AG08396 (cell line): Measurements from ENCODE around the gene THBS3.

Experiments
- DNase-seq: peaks from one replicate; pipeline ENCODE4 v3.0.0; 2012; ENCODE audit warnings: low spot score, mixed read lengths

THBS3 gene

GRCh38 chr1:155187456-155187891 lies 20.2 kb downstream of the THBS3 start:
- no peak for DNase-seq

DNA sequence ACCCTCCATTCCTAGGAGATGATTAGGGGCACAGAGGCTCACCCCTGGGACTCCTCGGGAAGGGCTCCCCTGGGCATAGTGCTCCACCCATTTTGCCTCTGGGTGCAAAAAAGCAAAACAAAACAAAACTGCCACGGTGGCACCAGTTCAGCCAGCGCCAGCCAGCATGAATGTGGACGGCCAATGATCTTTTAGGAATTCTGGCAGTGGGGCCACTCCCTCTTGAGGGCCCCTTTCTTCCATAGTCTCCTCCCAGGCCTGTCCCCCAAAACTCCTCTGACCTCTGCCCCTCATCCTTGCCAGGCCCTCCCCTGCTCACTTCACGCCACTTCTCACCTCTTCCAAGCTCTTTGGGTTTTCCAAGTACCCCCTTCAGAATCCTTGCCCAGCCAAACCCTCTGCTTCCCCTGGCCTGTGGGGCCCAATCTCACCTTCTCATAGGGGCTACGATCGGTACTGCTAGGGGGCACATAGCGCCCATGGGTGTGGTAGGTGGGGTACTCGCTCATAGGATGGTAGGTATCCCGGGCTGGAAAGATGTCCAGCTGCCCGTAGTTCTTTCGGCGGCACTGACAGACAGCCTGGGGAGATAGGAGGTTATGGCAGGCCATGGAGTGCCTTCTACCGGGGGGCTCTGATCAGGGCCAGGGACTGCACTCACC lies 20.8 kb downstream of the THBS3 start:
- no peak for DNase-seq

DNA sequence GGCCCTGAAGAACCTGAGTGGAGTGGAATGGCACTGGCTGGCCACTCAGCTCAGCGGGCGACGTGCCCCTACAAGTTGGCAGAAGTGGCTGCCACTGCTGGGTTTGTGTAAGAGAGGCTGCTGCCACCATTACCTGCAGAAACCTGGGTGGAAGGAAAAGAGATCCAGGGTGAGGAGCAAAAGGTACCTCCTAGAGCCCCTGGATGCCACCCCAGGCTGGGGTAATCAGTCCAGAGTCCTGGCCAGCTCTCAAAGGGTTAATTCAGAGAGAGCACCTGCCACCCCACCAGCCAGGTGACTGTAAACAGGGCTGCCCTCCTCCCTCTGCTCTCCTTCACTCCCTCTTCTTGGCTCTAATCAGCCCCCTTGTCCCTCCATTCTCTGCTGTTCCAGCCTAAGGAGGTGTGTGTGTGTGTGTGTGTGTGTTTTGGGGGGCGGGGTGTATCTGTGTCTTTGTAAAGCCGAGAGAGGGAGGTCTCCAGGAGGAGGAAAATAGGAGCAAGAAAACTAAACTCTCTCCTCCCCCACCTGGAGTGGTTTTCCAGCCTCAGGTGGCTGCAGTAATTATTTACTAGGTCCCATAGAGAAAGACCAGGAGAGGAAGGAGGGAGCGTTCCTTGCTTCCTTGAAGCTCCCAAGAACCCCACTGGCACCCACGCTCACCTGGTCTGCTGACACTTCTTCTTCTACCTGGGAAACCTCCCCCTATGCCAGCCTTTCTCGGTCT lies 21.5 kb downstream of the THBS3 start:
- DNase-seq: no peak

- no peak for DNase-seq
Observed at GRCh38 chr1:155185783-155186066, 22.0 kb downstream of the THBS3 start.

GRCh38 chr1:155184835-155185782 lies 22.6 kb downstream of the THBS3 start:
- no peak for DNase-seq

- DNase-seq: no peak
Observed at GRCh38 chr1:155184351-155184811, 23.3 kb downstream of the THBS3 start.

DNA sequence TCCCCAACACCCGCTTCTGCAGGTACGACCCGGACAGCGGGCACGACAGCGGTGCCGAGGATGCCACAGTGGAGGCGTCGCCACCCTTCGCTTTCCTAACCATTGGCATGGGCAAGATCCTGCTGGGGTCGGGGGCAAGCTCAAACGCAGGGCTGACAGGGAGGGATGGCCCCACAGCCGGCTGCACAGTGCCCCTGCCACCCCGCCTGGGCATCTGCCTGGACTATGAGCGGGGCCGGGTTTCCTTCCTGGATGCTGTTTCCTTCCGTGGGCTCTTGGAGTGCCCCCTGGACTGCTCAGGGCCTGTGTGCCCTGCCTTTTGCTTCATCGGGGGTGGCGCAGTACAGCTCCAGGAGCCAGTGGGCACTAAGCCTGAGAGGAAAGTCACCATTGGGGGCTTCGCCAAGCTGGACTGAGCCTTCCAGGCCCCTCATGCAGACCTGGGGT lies 23.9 kb downstream of the THBS3 start:
- no peak for DNase-seq

DNA sequence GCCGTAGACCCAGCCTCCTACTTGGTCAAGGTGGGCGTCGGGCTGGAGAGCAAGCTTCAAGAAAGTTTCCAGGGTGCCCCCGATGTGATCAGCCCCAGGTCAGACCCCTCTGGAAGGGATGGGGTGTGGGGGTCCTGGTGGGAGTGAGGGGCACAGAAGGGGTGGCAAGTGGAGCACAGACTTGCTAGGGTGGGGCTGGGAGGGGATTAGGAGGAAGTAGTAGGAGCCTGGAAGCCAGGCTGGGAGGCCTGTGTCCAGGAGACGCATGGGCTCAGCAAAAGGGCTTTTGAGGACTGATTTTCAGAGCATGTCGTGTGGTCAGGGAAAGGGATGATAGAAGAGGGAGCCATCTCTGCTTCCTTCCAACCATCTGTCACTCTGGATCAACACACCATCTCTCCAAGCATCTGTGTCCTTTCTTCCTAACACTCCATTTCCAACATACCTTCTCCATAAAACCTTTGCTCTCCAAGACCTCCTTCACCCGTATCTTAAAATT lies 25.6 kb downstream of the THBS3 start:
- DNase-seq: no peak

DNA sequence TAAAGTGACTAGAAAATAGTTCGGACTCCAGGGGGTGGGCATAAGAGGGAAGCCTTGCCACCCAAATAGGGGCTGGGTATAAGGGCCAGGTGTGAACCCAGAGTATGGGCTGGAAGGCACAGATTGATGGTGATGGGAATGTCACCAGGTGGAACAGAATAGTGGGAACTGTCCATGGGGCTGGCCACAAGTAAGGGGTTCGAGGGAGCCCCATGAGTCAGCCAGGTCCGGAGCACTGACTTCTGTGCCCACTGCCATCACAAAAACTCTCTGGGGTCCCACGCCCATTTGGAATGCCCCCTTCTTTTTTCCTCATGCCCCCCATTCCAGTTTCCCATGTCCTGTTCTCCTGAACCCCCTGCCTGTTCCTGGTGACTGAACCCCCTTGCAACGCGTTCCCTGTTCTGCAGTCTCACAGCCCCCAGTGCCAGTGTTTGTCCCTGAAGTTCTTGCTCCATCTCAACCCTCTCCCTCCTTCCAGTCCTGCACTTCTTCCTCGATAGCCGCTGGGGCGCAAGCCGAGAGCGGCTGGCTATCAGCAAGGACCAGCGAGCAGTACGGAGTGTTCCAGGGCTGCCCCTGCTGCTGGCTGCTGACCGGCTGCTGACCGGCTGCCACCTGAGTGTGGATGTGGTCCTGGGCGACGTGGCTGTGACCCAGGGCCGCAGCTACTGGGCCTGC lies 26.2 kb downstream of the THBS3 start:
- DNase-seq: no peak

GRCh38 chr1:155179112-155180031 lies 28.3 kb downstream of the THBS3 start:
- DNase-seq: no peak

- DNase-seq: no peak
Observed at GRCh38 chr1:155178441-155179111, 29.1 kb downstream of the THBS3 start.

- DNase-seq: no peak
Observed at GRCh38 chr1:155177918-155178281, 29.8 kb downstream of the THBS3 start.

DNA sequence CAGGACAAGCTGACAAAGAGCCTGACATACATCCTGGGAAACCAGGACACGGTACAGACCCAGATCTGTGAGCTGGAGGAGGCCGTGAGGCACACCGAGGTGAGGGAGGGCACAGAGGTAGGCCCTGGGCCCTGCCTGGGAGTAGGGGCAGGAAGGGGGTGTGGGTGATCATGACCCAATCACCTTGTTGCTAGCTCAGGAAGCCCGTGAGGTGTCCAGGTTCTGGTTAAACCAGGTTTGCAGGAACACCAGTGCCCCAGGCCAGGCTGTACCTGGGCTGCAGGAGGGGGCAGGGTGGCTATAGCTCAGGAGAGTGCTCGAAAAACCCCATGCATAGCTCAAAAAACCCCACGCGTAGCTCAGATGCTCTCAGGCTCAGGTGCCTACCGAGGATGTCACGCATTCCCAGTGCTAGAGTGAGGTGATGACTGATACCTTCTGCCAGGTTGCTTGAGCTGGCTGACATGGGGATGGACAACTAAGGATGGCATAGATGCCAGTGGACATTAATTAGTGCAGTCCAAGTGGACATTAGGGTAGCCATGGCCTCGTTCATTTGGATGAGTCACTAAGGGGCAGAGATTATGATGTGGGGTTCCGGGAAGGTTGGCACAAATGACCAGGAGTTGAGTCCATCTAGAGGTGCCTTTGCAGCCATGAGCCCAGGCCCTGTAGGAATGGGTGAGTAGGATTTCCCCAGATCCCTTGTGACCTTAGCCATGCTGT lies 30.3 kb downstream of the THBS3 start:
- no peak for DNase-seq

DNA sequence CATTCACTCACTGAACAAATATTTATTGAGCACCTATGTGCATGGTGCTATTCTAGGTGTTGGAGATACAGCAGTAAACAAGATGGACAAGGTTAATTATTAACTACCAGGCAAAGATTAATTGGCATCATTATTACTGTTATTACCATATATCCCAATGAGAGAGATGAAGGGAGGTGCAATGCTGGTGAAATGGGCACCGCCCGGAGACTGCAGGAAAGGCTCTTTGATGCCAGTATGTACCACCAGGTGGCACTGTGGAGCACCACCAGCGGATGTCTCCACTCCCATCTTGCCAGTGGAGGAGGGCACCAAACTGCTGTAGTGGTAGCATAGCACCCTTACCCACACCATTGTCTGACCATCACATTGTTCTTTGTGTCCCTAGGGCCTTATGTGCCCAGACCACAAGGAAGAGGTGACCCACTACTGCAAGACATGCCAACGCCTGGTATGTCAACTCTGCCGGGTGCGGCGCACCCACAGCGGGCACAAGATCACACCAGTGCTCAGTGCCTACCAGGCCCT lies 31.1 kb downstream of the THBS3 start:
- DNase-seq: peak; percentile 95

DNA sequence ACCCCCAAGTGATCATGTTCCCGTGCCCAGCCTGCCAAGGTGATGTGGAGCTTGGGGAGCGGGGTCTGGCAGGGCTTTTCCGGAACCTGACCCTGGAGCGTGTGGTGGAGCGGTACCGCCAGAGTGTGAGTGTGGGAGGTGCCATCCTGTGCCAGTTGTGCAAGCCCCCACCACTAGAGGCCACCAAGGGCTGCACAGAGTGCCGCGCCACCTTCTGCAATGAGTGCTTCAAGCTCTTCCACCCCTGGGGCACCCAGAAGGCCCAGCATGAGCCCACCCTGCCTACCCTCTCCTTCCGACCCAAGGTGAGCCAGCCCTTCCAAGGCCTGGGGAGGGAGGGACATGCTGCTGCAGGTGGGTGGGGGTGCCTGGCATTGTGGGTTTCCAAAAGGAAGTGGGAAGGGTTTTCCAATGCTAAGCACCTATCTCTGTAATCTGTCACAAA lies 31.7 kb downstream of the THBS3 start:
- peak; percentile 5 for DNase-seq

DNA sequence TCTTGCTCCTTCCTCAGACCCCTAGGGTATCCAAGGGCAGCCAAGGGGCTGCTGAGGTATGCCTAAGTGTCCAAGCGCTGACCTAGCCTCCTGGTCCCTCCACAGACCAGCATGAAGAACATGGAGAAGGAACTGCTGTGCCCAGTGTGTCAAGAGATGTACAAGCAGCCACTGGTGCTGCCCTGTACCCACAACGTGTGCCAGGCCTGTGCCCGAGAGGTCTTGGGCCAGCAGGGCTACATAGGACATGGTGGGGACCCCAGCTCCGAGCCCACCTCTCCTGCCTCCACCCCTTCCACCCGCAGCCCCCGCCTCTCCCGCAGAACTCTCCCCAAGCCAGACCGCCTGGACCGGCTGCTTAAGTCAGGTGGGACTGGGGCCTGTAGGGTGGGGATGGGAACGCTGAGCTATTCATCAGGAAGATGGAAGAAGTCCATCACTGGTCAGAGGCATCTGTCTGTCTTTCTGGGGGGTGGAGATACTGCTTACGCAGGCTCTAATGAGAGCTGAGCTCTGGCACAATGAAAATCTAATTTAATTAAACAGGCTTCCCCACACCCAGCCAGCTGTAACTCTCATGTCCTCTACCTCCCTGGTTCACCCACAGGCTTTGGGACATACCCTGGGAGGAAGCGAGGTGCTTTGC lies 32.3 kb downstream of the THBS3 start:
- peak; percentile 5 for DNase-seq

DNA sequence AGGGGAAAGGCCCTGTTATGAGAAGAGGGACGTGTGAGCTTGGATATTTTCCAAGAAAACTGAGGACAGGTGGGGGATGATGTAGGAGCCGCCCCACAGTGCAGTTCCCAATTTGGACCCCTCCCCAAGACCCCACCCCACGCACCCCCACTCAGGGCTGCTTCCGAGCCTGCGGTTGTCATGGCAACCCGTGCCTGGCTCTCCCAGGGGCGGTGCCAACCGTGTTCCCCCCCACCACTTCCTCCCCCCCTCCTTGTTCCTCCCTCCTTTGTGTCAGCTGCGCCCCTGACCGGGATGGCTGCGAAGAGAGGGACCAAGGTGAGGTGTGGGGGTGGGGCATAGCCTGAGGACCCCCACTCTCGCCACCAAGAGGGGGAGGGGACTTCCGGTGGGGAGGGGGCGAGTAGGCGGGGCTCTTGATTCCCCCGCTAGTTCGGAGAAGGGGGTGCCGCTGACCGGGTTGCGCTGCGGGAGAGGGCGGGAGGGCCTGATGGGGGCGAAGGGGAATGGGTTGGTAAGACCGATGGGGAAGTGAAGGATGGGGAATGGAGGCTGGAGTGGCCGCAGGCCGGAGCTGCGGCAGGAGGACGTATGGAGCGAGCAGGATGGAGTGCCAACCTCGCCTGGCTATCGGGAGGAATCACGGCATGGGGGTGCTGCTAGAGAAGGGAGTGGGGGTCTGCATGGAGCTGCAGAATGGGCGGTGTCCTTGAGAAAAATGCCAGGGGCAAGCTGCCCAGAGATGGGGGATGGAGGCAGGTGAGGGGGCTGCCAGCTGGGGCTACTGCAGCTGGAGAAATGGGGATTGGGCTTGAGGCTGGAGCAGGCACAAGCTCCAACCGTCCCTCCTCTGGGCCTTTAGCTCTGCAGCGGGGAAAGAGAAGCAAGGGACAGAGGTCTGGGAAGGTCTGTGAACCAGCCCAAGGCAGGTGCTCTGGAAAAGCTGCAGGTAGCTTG lies 33.1 kb downstream of the THBS3 start:
- peak; percentile 70 for DNase-seq
